HG02943 (cell line): ENCODE results near the gene CCDC61.

Experiments
- ATAC-seq: cut with Tn5 transposase; IDR thresholded peaks from one replicate; pipeline ENCODE4 v1.9.1; 2021; ENCODE audit warnings: mild to moderate bottlenecking, low read depth, moderate library complexity; ENCODE audit not compliant: unreplicated experiment

CCDC61 gene

GRCh38 chr19:45972947-45973540 is 22.2 kb upstream of the CCDC61 start:
- ATAC-seq, result no peak

- no peak for ATAC-seq
These were observed 21.5 kb upstream of the CCDC61 start, which contains the start of gene NOVA2 for GRCh38 chr19:45973553-45974338. Gene NOVA2, minus strand, starts transcription at chr19:45973865. Its CDS starts 514 bp downstream, at chr19:45973351.

- ATAC-seq, result no peak
These were observed 19.8 kb upstream of the CCDC61 start for GRCh38 chr19:45975306-45976070.

GRCh38 chr19:45976178-45976577 is 19.1 kb upstream of the CCDC61 start:
- no peak for ATAC-seq

GRCh38 chr19:45978156-45978555 is 17.1 kb upstream of the CCDC61 start:
- ATAC-seq, result no peak

- no peak for ATAC-seq
These were observed 13.9 kb upstream of the CCDC61 start for GRCh38 chr19:45981350-45981749.

- ATAC-seq, result no peak
These were observed 9.9 kb upstream of the CCDC61 start for GRCh38 chr19:45985321-45985720.

DNA sequence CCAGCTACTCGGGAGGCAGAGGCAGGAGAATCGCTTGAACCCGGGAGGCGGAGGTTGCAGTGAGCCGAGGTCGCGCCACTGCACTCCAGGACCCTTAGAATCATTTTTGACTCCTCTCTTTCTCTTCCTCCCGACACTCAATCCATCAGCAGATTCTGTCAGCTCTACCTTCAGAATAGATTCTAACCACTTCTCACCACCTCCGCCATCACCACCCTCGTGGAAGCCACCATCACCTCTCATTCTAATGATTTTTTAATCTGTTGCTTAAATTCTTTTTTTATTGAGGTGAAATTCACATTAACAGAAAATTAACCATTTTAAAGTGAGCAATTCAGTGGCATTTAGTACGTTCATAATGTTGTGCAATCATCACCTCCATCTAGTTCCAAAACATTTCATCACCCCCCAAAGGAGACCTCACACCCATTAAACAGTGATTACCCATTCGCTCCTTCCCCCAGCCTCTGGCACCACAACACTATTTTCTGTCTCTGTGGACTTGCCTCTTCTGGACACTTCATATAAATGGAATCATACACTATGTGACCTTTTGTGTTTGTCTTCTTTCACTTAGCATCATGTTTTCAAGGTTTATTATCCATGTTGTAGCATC is 5.0 kb upstream of the CCDC61 start:
- no peak for ATAC-seq

GRCh38 chr19:45994456-45994997 is 740 bp upstream of the CCDC61 start:
- ATAC-seq, result no peak

- no peak for ATAC-seq
These were observed 583 bp downstream of the CCDC61 start for GRCh38 chr19:45995715-45996385.

DNA sequence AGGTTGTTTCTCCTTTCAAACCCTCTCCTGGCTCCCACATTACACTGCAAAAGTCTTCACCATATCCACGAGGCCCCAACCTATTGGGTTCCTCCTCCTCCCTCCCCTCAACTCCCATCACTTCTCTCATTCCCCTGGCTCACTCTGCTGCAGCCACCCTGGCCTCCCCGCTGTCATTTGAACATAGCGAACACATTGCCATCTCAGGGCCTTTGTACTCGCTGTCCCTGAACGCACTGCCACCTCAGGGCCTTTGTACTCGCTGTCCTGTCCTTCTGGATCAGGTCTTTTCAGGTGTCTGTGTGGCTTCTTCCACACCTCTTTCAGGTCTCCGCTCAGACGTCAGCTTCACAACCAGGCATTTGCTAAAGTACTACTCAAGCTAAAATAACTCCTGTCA is 1.7 kb downstream of the CCDC61 start:
- ATAC-seq, result no peak

DNA sequence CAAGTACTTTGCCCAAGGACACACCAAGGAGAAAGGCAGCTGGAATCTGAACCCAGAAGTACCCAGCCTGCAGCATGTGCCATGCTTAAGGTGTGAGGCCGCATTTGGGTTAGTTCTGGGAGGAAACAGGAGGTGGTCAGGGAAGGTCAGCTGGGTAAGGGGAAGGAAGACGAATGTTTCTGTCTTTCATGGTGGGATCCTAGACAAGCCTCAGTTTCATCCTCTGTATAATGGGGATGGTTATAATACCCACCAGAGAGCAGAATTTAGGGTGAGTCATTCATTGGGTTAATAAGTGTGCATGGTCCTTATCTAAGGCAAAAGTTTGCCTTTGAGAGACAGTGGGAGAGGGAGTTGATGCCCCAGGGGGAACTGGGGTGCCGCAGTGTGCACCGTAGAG is 3.6 kb downstream of the CCDC61 start:
- no peak for ATAC-seq

DNA sequence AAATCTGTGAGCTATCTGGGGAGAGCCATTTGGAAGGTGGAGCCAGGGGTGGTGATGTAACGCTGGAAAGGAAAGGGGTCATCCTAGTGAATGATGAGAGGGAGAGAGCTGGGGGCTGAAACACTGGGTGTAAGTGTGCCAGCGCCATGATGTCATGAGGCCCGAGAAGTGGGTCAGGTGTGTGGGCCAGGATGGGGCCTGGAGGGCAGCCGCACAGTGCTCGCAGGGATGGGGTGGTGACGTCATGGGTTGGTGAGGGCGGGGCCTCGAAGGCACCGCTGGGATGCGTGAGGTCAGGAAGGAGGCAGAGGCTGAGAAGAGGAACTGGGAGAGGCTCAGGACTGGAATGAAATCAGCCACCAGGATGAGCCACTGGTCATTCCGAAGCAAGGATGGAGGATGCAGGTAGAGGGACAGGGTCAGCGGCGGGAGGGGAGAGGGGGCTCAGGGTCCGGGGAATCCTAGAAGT is 4.4 kb downstream of the CCDC61 start:
- ATAC-seq, result no peak

DNA sequence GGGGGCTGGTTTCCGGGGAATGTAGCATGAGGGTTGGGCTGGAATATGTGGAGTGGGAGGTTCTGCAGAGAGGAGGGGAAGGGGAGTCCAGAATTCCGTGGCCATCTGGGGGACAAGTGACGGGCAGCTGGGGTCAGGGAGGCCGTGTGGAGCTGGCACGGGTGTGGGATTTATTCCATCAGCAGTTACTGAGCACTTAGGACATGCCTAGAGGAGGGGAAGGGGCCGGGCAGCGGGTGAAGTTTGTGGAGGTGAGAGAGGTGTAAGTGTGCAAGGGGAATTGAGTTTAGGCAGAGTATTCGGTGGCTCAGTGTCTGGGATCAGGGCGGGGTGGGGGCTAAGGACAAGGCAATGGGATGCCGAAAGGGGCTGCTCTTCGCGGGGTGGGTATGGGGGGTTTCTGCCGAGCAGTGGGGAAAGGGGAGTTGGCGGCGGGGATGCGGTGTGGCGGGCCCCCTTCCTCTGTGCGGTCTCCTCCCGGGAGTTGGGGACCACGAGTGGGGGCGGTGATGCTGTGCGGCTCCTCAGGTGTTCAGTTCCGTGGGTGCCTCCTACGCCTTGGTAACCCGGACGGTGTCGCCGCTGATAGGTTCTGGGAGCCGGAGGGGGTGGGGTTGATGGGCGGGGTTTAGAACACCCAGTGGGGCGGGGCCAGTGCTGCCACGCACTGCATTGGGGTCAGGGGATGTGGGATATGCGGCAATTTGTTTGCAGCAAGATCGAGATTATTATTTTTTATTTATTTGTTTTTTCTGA is 5.4 kb downstream of the CCDC61 start:
- ATAC-seq, result no peak

- ATAC-seq, result no peak
These were observed 7.5 kb downstream of the CCDC61 start for GRCh38 chr19:46002678-46003275.

DNA sequence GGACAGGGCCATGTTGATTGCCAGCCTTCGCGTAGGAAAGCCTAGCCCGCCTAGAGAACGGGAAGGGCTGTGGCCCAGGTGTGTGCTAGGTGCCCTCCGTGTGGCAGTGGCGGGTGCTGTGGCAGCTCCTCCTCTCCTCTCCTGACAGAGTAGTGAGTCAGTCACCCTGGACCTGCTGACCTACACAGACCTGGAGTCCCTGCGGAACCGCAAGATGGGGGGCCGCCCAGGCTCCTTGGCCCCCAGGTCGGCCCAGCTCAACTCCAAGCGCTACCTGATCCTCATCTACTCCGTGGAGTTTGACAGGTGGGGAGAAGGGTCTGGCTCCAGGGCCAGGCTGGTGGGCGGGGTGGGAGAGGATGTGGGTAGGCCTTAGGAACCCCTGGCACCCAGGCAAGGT is 11.1 kb downstream of the CCDC61 start:
- ATAC-seq, result no peak

GRCh38 chr19:46009530-46010510 is 14.6 kb downstream of the CCDC61 start:
- no peak for ATAC-seq

DNA sequence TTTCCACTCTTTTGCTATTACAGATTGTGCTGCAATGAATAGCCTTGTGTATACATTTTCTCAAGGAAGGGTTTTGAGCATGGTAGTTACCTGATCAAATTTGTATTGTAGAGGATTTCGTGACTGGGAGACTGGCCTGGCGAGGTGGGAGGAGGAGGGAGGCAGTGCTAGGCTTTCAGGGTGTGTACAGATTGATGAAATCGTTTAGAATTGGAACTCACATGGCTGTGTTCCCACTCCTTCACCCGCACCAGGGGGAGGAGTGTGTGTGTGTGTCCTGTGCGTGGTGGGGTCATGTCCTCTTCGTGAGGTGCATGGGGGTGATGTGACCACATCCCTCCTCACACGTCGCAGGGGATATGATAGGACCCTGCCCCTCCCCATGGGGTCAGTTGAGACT is 19.3 kb downstream of the CCDC61 start:
- ATAC-seq, result no peak
